Lower lobe of right lung (tissue), 2 donors: ENCODE measurements around the gene NOXO1. TPM values are rescaled to one million over a fixed set of nuclear protein-coding genes. Genes with fewer than 3 reads are reported as not detected.

Experiments used
- ATAC-seq, 2 donors: fragments of 200-7000 bp; cut with Tn5 transposase; one replicate each; pipeline ENCODE4 v1.9.1; 2020 to 2022; ENCODE audit warnings: mild to moderate bottlenecking in 2 of 2, moderate library complexity in 2 of 2
- DNase-seq: peaks from one replicate; pipeline ENCODE4 v3.0.0-alpha.2; 2020
- H3K27ac ChIP-seq: fragments of 200-600 bp; one replicate; pipeline ENCODE4 v1.8.0; 2022
- H3K27me3 ChIP-seq: fragments of 200-600 bp; one replicate; pipeline ENCODE4 v1.8.0; 2022; ENCODE audit warnings: low read depth
- H3K36me3 ChIP-seq: fragments of 200-600 bp; one replicate; pipeline ENCODE4 v1.8.0; 2022; ENCODE audit warnings: mild to moderate bottlenecking
- H3K4me1 ChIP-seq: fragments of 200-600 bp; one replicate; pipeline ENCODE4 v1.8.0; 2022
- H3K4me3 ChIP-seq: fragments of 200-600 bp; one replicate; pipeline ENCODE4 v1.8.0; 2022; ENCODE audit warnings: mild to moderate bottlenecking
- H3K9me3 ChIP-seq: fragments of 200-600 bp; one replicate; pipeline ENCODE4 v1.8.0; 2022
- intact Hi-C: fragments of 100-400 bp; cut with DNase I; formaldehyde crosslinking; loops from one replicate; pipeline ENCODE4 v1.11.0; 2022
- total RNA-seq: library from RNA; stranded (reverse); fragmentation: NEBNext Ultra II Directional; extraction: Animal tissue kit (Norgen Biotek cat#: 25700); gene quantifications from one replicate; pipeline ENCODE4 v1.2.1, GENCODE V29; 2021
- TF ChIP-seq, protein P1 (sequence below): fragments of 200-600 bp; IDR thresholded peaks from one replicate; pipeline ENCODE4 v1.8.0; 2022; ENCODE audit warnings: antibody characterized with exemption, mild to moderate bottlenecking
- donor health status: DM: no; HTN: yes; CAD: no; lungs with severe emphysema.

The NOXO1 gene
- total RNA-seq, 1 donor from 2014 or later = 1.7 TPM

GRCh38 chr16:1976951-1977874, 4.1 kb downstream of the NOXO1 start:
- ATAC-seq (no peak), DNase-seq (peak; percentile 41)
- Histone ChIP-seq H3K27ac (no peak overlapping the region), H3K9me3 (no peaks in the 10 kb centered on the region), H3K27me3 (peaks cover 33% of the 10 kb centered on the region), H3K4me3 (no peak overlapping the region), H3K36me3 (peaks cover 45% of the 10 kb centered on the region), H3K4me1 (peaks cover 28% of the 10 kb centered on the region)
- intact Hi-C loops = no loop called here
- TF ChIP-seq, protein P1, sequence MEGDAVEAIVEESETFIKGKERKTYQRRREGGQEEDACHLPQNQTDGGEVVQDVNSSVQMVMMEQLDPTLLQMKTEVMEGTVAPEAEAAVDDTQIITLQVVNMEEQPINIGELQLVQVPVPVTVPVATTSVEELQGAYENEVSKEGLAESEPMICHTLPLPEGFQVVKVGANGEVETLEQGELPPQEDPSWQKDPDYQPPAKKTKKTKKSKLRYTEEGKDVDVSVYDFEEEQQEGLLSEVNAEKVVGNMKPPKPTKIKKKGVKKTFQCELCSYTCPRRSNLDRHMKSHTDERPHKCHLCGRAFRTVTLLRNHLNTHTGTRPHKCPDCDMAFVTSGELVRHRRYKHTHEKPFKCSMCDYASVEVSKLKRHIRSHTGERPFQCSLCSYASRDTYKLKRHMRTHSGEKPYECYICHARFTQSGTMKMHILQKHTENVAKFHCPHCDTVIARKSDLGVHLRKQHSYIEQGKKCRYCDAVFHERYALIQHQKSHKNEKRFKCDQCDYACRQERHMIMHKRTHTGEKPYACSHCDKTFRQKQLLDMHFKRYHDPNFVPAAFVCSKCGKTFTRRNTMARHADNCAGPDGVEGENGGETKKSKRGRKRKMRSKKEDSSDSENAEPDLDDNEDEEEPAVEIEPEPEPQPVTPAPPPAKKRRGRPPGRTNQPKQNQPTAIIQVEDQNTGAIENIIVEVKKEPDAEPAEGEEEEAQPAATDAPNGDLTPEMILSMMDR = no peak

DNA sequence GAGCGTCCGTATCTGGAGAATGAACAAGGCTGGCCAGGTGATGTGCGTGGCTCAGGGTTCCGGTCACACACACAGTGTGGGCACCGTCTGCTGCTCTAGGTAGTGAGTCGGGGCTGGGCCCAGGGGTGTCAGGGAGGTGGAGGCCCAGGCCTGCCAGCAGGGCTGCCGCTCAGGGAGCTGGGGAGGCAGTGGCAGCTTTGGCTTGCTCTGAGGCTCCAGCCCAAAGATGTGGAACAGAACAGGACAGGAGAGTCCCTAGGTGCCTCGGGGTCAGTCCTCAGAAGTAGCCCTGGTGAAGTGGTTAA, 5.1 kb downstream of the NOXO1 start:
- no peaks in the 10 kb centered on the region for H3K9me3 ChIP-seq
- H3K36me3 ChIP-seq = peaks cover 45% of the 10 kb centered on the region
- peaks cover 32% of the 10 kb centered on the region for H3K4me1 ChIP-seq
- no peak overlapping the region for H3K27ac ChIP-seq
- TF ChIP-seq, protein P1 = no peak
- no peak overlapping the region for H3K4me3 ChIP-seq
- intact Hi-C loops = no loop called here
- H3K27me3 ChIP-seq = peaks cover 27% of the 10 kb centered on the region
- no peak for ATAC-seq
- DNase-seq = no peak

- TF ChIP-seq, protein P1 = no peak
- peak; percentile 46 for DNase-seq
- Histone ChIP-seq H3K36me3 (peaks cover 45% of the 10 kb centered on the region), H3K27me3 (peaks cover 22% of the 10 kb centered on the region), H3K4me1 (peaks cover 37% of the 10 kb centered on the region), H3K4me3 (no peak overlapping the region), H3K27ac (no peak overlapping the region), H3K9me3 (no peaks in the 10 kb centered on the region)
- no peak for ATAC-seq
- intact Hi-C loops = no loop called here
Observed at GRCh38 chr16:1975432-1976215, 5.6 kb downstream of the NOXO1 start.

DNA sequence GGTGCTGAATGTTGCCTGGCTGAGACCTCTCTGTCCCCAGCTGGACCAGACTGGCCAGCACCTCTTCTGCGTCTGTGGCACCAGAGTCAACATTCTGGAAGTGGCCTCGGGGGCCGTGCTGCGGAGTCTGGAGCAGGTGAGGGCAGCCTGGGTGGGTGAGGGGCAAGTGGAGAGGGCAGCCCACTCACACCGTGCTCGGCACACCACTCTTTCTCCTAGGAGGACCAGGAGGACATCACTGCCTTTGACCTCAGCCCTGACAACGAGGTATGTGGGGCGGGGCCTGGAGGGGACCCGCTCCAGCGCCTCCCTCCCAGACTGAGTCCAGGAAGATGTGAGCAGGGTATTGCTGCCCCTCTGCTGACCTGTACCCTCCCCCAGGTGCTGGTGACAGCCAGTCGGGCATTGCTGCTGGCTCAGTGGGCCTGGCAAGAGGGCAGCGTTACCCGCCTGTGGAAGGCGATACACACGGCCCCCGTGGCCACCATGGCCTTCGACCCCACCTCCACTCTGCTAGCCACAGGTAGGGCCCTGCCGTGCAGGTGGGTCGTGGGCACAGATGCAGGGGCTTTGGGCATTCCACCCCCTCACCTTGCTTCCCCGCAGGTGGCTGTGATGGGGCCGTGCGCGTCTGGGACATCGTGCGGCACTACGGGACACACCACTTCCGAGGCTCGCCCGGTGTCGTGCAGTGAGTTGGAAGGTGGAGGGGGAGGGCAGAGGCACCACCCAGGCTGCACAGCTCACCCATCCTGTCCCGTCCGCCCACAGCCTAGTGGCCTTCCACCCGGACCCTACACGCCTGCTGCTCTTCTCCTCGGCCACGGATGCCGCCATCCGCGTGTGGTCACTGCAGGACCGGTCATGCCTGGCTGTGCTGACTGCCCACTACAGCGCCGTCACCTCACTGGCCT, 6.9 kb downstream of the NOXO1 start:
- H3K27me3 ChIP-seq = peaks cover 9% of the 10 kb centered on the region
- DNase-seq = no peak
- TF ChIP-seq, protein P1 = no peak
- intact Hi-C loops = no loop called here
- peaks cover 31% of the 10 kb centered on the region for H3K4me1 ChIP-seq
- ATAC-seq = no peak
- peaks cover 45% of the 10 kb centered on the region for H3K36me3 ChIP-seq
- H3K27ac ChIP-seq = no peak overlapping the region
- no peaks in the 10 kb centered on the region for H3K9me3 ChIP-seq
- H3K4me3 ChIP-seq = no peak overlapping the region
